NOMO-1 (cell line): ENCODE data around the gene MRPL36.
"Not testable (repeated sequence)": the region's sequence is repeated elsewhere in the genome, so short reads cannot be mapped to it uniquely, and the experiment has no call there.

Source experiments
- DNase-seq, 2 experiments: peaks; one replicate each; lab custom pipeline; 2025; ENCODE audit not compliant: unreplicated experiment in 2 of 2; lab: John Stamatoyannopoulos, UW

The MRPL36 gene

GRCh38 chr5:1832511-1833250 is 33.0 kb upstream of the MRPL36 start:
- no peak for DNase-seq

- no peak for DNase-seq
Measured at GRCh38 chr5:1831677-1832313, 32.2 kb upstream of the MRPL36 start.

DNA sequence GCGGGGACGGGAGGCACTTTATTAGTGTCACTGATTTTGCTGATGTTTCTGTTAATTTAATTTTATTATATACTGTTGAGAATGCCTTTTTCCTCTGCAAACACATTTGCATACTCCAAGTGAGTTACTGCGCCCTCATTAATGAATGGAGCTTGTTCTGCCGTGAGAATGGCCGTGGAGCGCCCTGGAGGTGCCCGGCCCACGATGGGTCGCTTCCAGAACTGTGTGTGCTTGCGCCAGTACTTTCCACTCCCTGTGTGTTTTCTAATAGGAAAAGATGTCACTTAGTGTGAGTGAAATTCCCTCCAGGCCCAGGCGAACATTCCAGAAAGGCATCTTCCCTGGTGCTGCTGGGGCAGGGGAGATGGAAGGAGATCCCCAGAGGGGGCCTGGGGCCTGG is 31.6 kb upstream of the MRPL36 start:
- no peak for DNase-seq

DNA sequence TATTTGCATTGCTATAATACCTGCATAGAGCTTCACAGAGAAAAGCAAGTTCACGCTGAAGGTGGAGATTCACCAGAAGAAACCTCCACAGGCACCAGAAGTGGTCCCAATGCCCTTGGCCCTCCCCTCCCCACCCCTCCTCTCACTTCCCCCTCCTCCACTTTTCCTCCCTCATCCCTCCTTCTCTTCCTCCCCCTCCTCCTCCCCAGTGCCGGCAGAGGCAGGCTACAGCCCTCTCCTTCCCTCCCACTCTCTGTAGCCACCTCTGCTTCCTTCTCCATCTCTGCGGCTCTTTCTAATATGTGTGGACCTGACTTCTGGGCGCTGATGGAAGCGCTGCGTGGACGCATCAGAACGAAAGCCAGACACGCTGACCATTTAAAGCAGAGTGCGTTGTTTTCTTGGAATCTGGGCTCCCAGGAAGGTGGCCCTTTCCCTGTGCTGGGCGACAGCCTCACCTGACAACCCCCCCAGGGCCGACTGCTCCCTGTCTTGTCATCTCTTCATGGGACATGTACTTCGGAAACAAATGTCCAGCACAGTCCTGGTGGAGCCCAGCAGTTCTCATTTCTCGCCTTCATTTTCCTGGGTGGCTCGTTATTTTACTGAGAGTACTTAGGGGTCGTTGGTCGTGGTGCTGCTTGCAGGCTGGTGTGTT is 31.1 kb upstream of the MRPL36 start:
- no peak for DNase-seq

- DNase-seq = no peak
Measured at GRCh38 chr5:1827886-1828397, 28.3 kb upstream of the MRPL36 start.

DNA sequence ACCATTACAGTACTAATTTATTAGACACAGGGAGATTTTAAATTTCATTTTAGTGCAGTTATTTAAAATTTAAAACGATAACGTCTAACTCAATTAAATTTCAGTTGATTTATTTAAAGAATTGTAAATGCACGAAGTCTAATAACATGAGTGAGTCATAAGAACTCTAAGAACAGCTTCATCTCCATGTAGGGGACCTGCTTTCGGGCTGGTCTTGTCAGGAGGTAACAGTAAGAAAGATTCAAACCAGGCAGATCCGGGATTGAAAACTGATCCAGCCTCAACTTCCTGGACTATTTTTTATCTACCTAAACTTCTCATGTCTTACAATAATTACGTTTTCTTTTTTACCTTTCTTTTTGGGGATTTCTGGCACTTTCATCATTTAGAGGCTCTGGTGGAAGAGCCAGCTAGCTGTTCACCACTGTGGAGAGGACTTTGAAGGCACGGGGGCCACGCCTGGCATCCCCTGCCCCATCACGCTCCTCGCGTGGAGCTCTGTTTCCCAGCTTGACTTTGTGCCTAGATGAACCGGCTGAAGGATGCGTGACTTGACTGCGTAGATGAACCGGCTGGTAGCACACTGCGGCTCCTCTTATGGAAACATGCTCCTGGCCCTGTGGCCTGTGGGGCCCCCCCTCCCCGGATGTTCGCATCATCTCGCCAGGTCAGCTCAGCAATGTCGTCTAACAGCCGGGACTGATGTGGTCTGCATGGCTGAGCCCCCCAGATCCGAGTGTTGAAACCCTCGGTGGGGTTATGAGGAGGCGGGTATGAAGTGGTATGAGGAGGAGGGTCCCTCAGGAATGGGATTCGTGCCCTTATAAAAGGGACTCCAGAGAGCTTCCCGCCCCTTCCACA is 27.6 kb upstream of the MRPL36 start:
- DNase-seq = no peak

- no peak for DNase-seq
Measured at GRCh38 chr5:1826235-1826980, 26.8 kb upstream of the MRPL36 start.

DNA sequence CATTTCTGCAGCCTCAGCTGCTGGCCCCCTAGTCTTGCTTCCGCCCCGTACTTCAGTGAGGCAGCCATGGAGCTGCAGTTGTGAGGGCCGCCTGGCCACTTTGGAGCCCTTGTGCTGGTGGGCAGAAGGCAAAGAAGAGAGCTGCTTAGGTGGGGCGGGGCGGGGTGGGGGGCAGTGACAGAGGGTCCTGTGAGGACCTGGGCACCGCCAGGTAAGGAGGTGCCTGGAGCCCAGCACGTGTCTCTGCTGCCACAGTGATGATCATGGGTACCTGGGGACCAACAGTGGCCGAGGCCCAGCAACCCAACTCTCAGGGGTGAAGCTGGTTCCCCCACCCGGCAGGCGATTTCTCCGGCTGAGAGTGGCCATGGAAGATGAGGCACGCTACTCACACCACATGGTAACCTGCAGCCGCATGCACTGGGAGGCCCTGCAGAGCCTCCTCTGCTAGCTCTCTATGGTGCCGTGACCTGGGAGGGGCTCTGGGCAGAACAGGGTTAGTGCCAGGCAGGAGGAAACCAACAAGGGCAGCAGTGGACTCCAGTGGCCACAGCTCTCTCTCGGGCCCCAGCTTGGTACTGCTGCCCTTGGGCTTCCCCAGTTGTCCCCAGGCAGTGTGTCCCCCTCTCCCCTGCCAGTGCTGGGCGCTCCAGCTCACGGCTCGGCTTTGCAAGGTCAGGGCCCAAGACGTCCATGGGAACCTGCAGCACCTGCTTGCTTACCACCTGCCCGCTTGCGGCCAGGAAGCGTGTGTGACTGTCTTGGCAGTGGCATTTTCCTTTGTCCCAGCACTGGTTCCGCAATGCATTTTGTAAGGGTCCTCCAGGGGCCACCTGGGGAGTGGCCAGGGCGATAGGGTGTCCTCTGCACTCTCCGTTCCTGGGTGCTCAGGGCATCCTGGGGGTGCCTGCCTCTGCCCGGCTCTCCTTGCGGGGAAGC is 25.5 kb upstream of the MRPL36 start:
- no peak for DNase-seq

GRCh38 chr5:1824109-1824821 is 24.6 kb upstream of the MRPL36 start:
- DNase-seq = no peak

DNA sequence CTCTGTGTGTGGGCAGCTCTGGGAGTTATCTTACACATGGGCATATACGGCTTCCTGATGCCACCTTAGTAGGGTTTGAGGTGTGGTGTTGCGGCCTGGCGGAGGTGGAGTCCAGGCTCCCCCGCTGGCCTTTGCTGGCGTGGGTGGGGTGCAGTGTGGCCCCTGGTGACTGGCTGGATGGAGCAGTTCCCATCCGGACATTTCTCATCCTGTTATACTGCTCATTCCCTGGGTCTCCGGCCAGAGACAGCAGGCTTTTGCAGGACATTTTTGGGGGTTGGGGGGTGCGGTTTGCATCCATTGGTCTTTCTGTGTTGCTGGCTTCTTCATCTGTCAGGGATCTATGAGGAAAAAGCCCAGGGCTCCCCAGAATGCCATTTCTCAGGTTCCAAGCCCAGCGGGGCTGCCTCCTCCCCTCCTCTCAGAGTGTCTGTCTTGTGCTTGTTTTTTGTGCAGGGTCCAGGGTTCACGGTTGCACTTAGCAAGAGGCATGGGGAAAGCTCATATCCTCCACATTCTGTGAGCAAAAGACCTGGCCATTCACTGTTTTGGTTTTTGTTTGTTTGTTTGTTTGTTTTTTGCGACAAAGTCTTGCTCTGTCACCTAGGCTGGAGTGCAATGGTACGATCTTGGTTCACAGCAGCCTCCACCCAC is 23.9 kb upstream of the MRPL36 start:
- no peak for DNase-seq

DNA sequence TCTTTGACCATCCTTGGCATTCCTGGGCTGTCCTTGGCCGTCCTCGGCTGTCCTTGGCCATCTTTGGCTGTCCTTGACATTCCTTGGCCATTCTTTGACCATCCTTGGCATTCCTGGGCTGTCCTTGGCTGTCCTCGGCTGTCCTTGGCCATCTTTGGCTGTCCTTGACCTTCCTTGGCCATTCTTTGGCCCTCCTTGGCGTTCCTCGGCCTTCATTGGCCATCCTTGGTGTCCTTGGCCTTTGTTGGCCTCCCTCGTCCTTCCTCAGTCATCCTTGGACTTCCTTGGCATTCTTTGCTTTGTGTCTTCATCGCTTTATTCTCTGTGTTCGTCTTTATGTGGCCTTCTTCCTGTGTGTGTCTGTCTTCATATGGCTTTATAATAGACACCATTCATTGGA is 22.2 kb upstream of the MRPL36 start:
- no peak for DNase-seq

- no peak for DNase-seq
Measured at GRCh38 chr5:1820926-1821325, 21.3 kb upstream of the MRPL36 start.

DNA sequence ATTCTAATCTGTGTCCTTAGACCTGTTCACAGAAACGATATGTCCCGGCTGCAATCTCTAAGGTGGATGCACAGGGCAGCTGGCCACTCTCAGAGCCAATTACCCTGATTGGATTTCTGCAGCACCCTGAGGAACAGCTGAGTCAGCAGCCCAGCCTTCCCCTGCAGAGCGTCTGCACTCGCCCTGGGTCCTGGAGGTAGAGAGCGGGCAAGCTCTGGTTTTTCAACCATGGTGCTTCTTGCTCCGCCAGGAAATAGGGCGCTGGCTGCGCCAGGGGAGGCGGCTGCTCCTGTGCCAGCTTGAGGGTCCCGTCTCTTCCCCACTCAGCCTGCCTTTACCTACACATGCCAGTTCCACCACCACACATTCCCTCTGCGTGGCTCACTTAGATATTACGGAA is 20.7 kb upstream of the MRPL36 start:
- no peak for DNase-seq

DNA sequence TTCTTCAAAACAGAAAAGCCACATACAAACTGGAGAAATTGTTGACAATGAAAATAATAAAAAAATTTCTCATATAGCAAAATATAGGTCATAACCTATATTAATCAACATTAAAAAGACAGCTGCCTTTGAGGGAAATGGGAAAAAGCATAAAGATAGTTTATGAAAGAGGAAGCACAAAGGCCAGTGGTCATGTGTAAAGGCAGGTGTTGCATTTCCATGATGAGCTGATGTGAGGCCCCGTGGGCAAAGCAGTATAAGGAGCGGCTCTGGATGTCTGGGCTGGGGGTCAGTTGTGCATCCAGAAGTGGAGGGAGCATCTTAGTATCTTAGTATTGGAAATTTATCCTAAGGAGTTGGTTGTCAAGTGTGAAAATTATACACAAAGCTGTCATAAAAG is 19.8 kb upstream of the MRPL36 start:
- DNase-seq = no peak

- no peak for DNase-seq
Measured at GRCh38 chr5:1818784-1819183, 19.1 kb upstream of the MRPL36 start.

DNA sequence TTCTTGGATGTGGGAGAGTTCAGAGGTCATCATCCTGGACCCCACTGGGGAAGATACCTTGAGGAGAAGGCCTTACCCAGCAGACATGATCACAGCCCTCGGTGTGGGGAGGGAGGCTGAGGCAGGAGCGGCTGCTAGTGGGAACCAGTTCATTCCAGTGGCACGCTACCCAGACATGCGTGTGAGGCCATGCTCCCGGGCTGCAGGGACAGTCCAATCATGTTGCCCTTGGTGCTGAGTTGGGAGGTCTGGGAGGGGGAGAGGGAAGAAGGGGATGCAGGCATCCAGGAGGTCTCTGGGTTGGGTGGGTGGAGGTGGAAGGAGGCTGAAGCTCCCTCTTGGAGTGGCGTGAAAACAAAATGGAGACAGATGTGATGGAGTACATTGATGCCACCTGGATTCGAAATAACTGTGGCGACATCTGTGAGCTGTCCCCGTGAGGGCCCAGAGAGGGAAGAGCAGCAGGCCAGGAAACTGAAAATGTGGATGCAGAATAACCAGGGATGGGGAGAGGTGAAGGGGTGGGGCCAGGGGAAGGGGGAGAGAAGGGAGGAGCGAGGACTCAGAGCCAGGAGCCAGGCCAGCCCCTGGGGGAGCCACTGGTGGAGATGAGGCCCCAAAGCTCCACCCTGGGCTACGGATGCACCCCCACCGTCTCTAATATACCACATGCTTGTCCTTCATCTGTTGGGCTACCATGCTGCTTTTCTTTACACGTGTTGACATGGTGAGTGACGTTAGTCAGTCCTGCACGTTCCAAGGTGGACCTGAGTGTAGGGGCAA is 17.8 kb upstream of the MRPL36 start:
- no peak for DNase-seq

DNA sequence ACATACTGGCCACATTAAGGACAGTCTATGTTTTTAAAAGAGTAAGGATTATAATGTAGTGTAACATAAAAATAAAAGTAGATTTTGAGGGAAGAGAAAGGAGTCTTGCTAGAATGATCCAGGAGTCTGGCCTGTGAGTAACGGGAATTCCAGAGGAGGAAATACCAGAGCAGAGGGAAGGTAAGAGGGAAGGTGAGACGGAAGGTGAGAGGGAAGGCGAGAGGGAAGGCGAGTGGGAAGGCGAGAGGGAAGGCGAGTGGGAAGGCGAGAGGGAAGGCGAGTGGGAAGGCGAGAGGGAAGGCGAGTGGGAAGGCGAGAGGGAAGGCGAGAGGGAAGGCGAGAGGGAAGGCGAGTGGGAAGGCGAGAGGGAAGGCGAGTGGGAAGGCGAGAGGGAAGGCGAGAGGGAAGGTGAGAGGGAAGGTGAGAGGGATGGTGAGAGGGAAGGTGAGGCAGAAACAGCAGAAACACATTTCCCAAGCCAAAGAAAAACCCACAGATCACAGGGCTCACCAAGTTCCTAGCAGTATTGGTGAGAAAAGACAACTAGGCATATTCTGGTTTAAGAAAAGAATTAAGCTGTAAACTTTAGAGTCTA is 17.0 kb upstream of the MRPL36 start:
- not testable (repeated sequence) for DNase-seq
